ENCODE results near the gene MACIR.

The MACIR gene

DNA sequence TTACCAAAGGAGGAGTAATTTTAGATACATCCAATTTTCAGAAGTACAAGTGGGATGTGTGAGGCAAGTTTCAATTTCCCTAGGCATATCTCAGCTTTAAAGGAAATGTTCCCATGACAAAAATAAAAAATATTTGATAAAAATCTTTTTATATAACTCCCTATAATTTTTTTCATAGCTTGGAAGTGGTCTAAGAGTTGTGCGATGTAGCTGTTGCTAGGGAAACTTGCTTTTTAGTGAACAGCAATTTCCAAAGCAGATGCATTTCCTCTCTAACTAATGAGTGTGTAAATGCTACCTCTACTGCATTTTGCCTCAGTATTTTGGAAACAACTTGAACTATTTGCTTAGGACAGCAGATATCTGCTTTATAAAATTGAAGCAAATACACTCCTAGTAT, 39.6 kb downstream of the MACIR start:
- Histone ChIP-seq H3K9me3 (ENCODE audit: control insufficient read depth in 5 of 5, low read length in 5 of 5) (no peaks in the 10 kb centered on the region), H3K4me3 (ENCODE audit: low read depth in 1 of 5, low read length in 5 of 5) (no peak overlapping the region), H3K27me3 (ENCODE audit: control insufficient read depth in 5 of 5, insufficient read depth in 4 of 5, low read length in 5 of 5) (no peaks in the 10 kb centered on the region), H3K9ac (ENCODE audit: low read length in 5 of 5) (no peak overlapping the region), H3K4me1 (ENCODE audit: control insufficient read depth in 5 of 5, insufficient read depth in 5 of 5, low read length in 5 of 5) (no peaks in the 10 kb centered on the region), H3K36me3 (ENCODE audit: control insufficient read depth in 5 of 5, insufficient read depth in 5 of 5, low read length in 5 of 5) (no peaks in the 10 kb centered on the region), H3K27ac (ENCODE audit: low read depth, low read length) (no peak overlapping the region)

DNA sequence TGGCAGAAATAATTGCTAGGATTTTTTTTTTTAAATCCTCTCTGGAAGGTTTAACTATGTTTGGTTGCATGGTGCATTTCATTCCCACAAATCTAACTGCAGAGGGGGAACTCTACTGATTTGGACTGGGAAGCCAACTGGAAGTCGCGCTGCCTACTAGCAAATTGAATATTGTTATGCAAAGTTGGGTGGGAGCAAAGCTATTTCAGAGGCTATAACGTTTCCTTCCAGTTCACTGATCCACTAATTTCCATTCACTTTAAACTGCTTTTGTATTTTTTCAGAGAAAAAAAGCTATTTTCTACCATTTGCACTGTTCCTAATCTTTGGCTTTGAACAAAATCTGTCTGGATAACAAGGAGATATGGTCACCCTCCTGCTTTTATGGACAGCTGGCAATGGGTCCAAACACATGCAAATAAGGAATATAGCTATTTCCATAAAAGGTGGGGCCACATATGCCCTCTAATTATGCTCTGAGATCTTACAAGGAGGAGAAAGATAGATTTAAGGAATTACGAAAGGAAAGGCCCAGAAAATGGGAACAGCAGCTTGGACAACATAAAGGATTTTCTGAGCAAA, 40.1 kb downstream of the MACIR start:
- Histone ChIP-seq H3K27ac (ENCODE audit: low read depth, low read length) (no peak overlapping the region), H3K27me3 (ENCODE audit: control insufficient read depth in 5 of 5, insufficient read depth in 4 of 5, low read length in 5 of 5) (no peaks in the 10 kb centered on the region), H3K9me3 (ENCODE audit: control insufficient read depth in 5 of 5, low read length in 5 of 5) (no peaks in the 10 kb centered on the region)

DNA sequence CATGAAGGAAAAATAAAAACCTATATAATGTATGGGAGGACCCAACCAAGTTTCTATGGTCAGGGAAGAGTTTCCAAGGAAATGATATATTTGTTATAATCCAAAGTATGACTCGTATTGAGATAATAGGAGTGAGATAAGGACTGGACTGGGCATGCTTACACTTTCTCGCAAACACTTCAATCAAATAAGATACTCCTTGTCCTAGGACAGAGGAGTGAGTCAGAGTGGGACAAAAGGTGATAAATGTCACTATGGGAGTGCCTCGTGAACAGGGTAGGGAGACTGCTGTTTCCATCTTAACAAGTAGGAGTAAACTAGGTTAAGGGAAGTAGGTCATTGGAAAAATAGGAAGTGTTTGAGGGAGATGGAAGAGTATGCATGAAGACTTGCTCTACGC, 47.2 kb downstream of the MACIR start:
- H3K36me3 ChIP-seq (ENCODE audit: control insufficient read depth in 5 of 5, insufficient read depth in 5 of 5, low read length in 5 of 5), result no peaks in the 10 kb centered on the region
- no peaks in the 10 kb centered on the region for H3K9me3 ChIP-seq (ENCODE audit: control insufficient read depth in 5 of 5, low read length in 5 of 5)
- no peak overlapping the region for H3K9ac ChIP-seq (ENCODE audit: low read length in 5 of 5)
- H3K4me1 ChIP-seq (ENCODE audit: control insufficient read depth in 5 of 5, insufficient read depth in 5 of 5, low read length in 5 of 5), result no peaks in the 10 kb centered on the region
- H3K27me3 ChIP-seq (ENCODE audit: control insufficient read depth in 5 of 5, insufficient read depth in 4 of 5, low read length in 5 of 5), result no peaks in the 10 kb centered on the region
- no peak overlapping the region for H3K27ac ChIP-seq (ENCODE audit: low read depth, low read length)
- H3K4me3 ChIP-seq (ENCODE audit: low read depth in 1 of 5, low read length in 5 of 5), result no peak overlapping the region

More for the DNA sequence above, 40.1 kb downstream of the MACIR start:
- Histone ChIP-seq H3K4me1 (ENCODE audit: control insufficient read depth in 5 of 5, insufficient read depth in 5 of 5, low read length in 5 of 5) (no peaks in the 10 kb centered on the region), H3K9ac (ENCODE audit: low read length in 5 of 5) (no peak overlapping the region), H3K4me3 (ENCODE audit: low read depth in 1 of 5, low read length in 5 of 5) (no peak overlapping the region), H3K36me3 (ENCODE audit: control insufficient read depth in 5 of 5, insufficient read depth in 5 of 5, low read length in 5 of 5) (no peaks in the 10 kb centered on the region)

DNA sequence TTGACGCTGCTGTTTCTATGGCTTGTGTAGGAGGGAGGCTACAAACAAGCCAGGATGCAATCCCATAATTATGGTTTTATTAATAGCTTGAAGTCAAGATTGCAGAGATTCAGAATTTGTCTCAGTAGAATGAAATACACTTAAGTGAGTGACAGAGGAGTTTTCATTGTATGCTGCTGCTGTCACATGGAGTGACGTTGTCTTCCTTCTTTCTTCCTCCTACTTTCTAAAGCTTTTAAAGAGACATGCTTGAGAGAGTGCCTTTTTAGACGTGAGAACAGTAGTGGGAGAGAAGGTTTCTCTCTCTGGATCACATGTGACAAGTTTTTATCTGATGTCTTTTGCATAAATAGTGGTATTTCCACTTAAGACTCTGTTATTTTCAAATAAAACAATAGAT, 48.9 kb downstream of the MACIR start:
- Histone ChIP-seq H3K9me3 (ENCODE audit: control insufficient read depth in 5 of 5, low read length in 5 of 5) (no peaks in the 10 kb centered on the region), H3K4me3 (ENCODE audit: low read depth in 1 of 5, low read length in 5 of 5) (no peak overlapping the region), H3K27me3 (ENCODE audit: control insufficient read depth in 5 of 5, insufficient read depth in 4 of 5, low read length in 5 of 5) (no peaks in the 10 kb centered on the region), H3K4me1 (ENCODE audit: control insufficient read depth in 5 of 5, insufficient read depth in 5 of 5, low read length in 5 of 5) (no peaks in the 10 kb centered on the region), H3K27ac (ENCODE audit: low read depth, low read length) (no peak overlapping the region), H3K9ac (ENCODE audit: low read length in 5 of 5) (no peak overlapping the region), H3K36me3 (ENCODE audit: control insufficient read depth in 5 of 5, insufficient read depth in 5 of 5, low read length in 5 of 5) (no peaks in the 10 kb centered on the region)

DNA sequence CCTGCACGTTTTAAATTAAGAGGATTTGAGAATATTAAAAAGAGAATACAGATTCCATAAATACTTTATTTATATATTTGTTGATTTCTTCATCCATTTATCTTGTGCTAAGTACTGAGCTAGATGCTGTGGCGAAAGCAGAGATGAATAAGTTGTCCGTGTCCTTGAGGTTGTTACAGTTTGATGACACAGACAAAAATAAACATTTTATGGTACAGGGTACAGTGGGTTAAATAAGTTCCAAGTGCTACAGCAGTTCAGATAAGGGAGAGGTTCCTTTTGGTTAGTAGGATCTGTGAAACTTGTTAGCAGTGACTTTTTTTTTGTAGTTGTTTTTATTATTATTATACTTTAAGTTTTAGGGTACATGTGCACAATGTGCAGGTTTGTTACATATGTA, 50.2 kb downstream of the MACIR start:
- H3K9me3 ChIP-seq (ENCODE audit: control insufficient read depth in 5 of 5, low read length in 5 of 5), result no peaks in the 10 kb centered on the region
- H3K4me1 ChIP-seq (ENCODE audit: control insufficient read depth in 5 of 5, insufficient read depth in 5 of 5, low read length in 5 of 5), result no peaks in the 10 kb centered on the region
- no peak overlapping the region for H3K4me3 ChIP-seq (ENCODE audit: low read depth in 1 of 5, low read length in 5 of 5)
- H3K9ac ChIP-seq (ENCODE audit: low read length in 5 of 5), result no peak overlapping the region
- H3K27ac ChIP-seq (ENCODE audit: low read depth, low read length), result no peak overlapping the region
- no peaks in the 10 kb centered on the region for H3K36me3 ChIP-seq (ENCODE audit: control insufficient read depth in 5 of 5, insufficient read depth in 5 of 5, low read length in 5 of 5)
- H3K27me3 ChIP-seq (ENCODE audit: control insufficient read depth in 5 of 5, insufficient read depth in 4 of 5, low read length in 5 of 5), result no peaks in the 10 kb centered on the region

DNA sequence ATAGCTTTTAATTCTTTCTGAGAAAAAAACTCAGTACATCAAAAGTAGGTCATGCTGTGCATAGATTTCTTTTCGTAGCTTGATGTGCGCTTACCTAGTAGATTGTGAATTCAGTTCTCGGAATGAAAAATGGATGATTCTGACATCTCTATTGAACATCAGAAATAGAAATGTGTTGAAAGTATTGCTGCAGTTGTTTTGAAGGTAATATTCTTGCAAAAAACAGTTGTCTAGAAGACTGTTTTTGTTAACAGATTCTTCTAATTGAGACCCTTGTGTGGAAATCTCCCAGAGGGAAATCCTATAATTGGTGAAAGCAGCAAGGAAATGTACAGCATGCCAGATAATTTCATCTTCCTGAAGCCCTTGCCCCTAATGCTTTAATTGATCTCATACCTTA, 54.5 kb downstream of the MACIR start:
- H3K27ac ChIP-seq (ENCODE audit: low read depth, low read length), result no peak overlapping the region
- no peaks in the 10 kb centered on the region for H3K27me3 ChIP-seq (ENCODE audit: control insufficient read depth in 5 of 5, insufficient read depth in 4 of 5, low read length in 5 of 5)
- H3K4me3 ChIP-seq (ENCODE audit: low read depth in 1 of 5, low read length in 5 of 5), result no peak overlapping the region
- no peak overlapping the region for H3K9ac ChIP-seq (ENCODE audit: low read length in 5 of 5)
- H3K9me3 ChIP-seq (ENCODE audit: control insufficient read depth in 5 of 5, low read length in 5 of 5), result peaks cover 0 to 3% (median 0%) of the 10 kb centered on the region in 5 donors
- H3K4me1 ChIP-seq (ENCODE audit: control insufficient read depth in 5 of 5, insufficient read depth in 5 of 5, low read length in 5 of 5), result no peaks in the 10 kb centered on the region
- no peaks in the 10 kb centered on the region for H3K36me3 ChIP-seq (ENCODE audit: control insufficient read depth in 5 of 5, insufficient read depth in 5 of 5, low read length in 5 of 5)

DNA sequence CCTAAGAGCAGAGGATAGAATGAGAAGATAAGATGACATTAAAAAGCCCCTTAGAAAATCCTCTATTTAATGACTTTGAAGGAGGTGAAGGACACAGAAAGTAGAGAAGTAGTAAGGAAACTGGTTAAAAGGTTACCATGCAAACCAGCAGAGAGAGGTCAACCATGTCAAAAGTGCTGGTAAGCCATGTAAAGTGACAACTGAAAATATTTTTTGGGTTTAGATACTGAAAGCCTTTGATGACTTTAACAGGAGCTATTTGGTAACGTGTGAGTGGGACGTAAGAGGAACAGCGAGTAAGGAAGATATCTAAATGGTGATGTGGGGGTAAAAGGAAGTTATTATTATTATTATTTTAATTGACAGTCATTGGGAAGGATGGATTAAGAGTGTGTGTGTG, 56.9 kb downstream of the MACIR start:
- Histone ChIP-seq H3K4me1 (ENCODE audit: control insufficient read depth in 5 of 5, insufficient read depth in 5 of 5, low read length in 5 of 5) (no peaks in the 10 kb centered on the region), H3K27ac (ENCODE audit: low read depth, low read length) (no peak overlapping the region)

DNA sequence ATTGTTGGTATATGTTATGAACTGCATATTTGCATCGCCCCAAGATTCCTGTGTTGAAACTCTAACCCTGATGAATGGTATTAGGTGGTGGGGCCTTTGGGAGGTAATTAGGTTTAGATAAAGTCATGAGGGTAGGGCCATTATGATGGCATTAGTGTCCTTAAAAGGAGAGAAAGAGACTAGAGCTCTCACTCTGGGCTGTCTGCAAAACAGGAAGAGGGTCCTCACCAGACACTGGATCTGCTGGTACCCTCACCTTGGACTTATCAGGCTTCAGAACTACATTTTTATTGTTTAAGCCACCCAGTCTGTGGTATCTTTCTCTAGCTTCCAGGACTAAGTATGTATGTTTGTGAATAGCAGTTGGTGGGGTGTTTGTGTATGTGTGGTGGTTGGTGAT, 68.9 kb downstream of the MACIR start:
- no peaks in the 10 kb centered on the region for H3K9me3 ChIP-seq (ENCODE audit: control insufficient read depth in 5 of 5, low read length in 5 of 5)
- H3K36me3 ChIP-seq (ENCODE audit: control insufficient read depth in 5 of 5, insufficient read depth in 5 of 5, low read length in 5 of 5), result no peaks in the 10 kb centered on the region

More for the DNA sequence above, 56.9 kb downstream of the MACIR start:
- H3K27me3 ChIP-seq (ENCODE audit: control insufficient read depth in 5 of 5, insufficient read depth in 4 of 5, low read length in 5 of 5), result no peaks in the 10 kb centered on the region
- no peak overlapping the region for H3K9ac ChIP-seq (ENCODE audit: low read length in 5 of 5)
- peaks cover 0 to 3% (median 0%) of the 10 kb centered on the region in 5 donors for H3K9me3 ChIP-seq (ENCODE audit: control insufficient read depth in 5 of 5, low read length in 5 of 5)
- no peaks in the 10 kb centered on the region for H3K36me3 ChIP-seq (ENCODE audit: control insufficient read depth in 5 of 5, insufficient read depth in 5 of 5, low read length in 5 of 5)
- no peak overlapping the region for H3K4me3 ChIP-seq (ENCODE audit: low read depth in 1 of 5, low read length in 5 of 5)

DNA sequence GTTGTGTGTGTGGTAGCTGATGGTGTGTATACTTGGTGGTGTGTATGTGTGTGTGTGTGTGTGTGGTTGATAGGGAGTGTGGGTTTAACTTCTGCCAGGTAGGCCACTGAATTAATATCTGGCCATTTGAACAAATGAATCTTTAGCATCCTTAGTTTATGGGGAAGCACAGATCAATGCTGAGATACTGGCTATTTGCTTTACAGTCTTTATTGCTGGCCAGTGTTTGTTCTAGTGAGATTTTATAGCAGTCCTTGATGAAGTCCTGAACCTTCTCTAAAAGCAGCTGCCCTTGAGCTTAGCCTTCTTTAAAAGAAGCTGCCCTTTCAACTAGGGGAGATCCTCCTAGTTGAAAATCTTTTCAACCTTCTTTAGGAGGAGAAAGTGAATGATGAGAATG, 69.3 kb downstream of the MACIR start:
- Histone ChIP-seq H3K27me3 (ENCODE audit: control insufficient read depth in 5 of 5, insufficient read depth in 4 of 5, low read length in 5 of 5) (no peaks in the 10 kb centered on the region), H3K4me1 (ENCODE audit: control insufficient read depth in 5 of 5, insufficient read depth in 5 of 5, low read length in 5 of 5) (peaks cover 0 to 7% (median 0%) of the 10 kb centered on the region in 5 donors), H3K9me3 (ENCODE audit: control insufficient read depth in 5 of 5, low read length in 5 of 5) (no peaks in the 10 kb centered on the region), H3K36me3 (ENCODE audit: control insufficient read depth in 5 of 5, insufficient read depth in 5 of 5, low read length in 5 of 5) (no peaks in the 10 kb centered on the region), H3K9ac (ENCODE audit: low read length in 5 of 5) (no peak overlapping the region), H3K4me3 (ENCODE audit: low read depth in 1 of 5, low read length in 5 of 5) (no peak overlapping the region), H3K27ac (ENCODE audit: low read depth, low read length) (no peak overlapping the region)

More for the DNA sequence above, 68.9 kb downstream of the MACIR start:
- Histone ChIP-seq H3K9ac (ENCODE audit: low read length in 5 of 5) (no peak overlapping the region), H3K4me3 (ENCODE audit: low read depth in 1 of 5, low read length in 5 of 5) (no peak overlapping the region), H3K4me1 (ENCODE audit: control insufficient read depth in 5 of 5, insufficient read depth in 5 of 5, low read length in 5 of 5) (peaks cover 0 to 7% (median 0%) of the 10 kb centered on the region in 5 donors), H3K27ac (ENCODE audit: low read depth, low read length) (no peak overlapping the region), H3K27me3 (ENCODE audit: control insufficient read depth in 5 of 5, insufficient read depth in 4 of 5, low read length in 5 of 5) (no peaks in the 10 kb centered on the region)
